ENCODE results near the gene ZNF768.
"Not testable (repeated sequence)": the region's sequence is repeated elsewhere in the genome, so short reads cannot be mapped to it uniquely, and the experiment has no call there.

Gene ZNF768

DNA sequence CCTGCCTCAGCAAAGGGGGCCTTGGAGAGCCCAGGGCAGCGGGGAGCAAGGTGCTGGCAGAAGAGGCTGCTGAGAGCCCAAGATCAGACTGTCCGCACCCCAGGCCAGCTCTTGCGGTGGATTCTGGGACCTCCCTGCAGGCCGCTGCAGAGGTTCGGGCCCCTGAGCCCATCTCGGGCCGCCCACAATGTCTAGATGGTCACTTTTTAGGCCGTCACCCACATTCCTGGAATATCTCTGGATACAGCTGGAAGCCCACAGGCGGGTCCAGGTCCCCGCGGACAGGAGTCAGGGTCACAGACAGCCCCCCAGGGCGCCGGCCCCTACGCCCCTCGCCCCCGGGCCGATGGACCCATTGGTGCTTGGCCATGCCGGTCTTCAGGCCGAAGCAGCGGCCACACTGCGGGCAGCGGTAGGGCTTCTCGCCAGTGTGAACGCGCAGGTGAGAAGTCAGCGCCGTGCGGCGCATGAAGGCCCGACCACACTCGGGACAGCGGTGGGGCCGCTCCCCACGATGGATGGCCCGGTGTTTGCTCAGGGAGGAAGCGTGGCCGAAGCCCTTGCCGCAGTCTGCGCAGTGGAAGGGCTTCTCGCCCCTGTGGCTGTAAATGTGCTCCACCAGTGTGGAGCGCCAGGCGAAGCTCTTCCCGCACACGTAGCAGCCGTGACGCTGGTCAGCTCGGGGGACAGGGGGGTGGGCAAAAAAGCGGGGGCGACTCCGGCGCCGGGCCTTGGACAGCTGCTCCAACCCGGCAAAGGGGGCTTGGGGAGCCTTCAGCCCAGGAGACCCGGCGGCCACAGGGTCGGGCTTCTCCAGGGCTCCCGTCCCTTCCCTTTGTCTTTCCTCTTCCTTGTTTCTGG lies 6.1 kb upstream of the ZNF768 start:
- no peak for DNase-seq

GRCh38 chr16:30530163-30531037 lies 4.0 kb upstream of the ZNF768 start:
- DNase-seq, result no peak

GRCh38 chr16:30528799-30529457 lies 2.6 kb upstream of the ZNF768 start:
- no peak for DNase-seq

DNA sequence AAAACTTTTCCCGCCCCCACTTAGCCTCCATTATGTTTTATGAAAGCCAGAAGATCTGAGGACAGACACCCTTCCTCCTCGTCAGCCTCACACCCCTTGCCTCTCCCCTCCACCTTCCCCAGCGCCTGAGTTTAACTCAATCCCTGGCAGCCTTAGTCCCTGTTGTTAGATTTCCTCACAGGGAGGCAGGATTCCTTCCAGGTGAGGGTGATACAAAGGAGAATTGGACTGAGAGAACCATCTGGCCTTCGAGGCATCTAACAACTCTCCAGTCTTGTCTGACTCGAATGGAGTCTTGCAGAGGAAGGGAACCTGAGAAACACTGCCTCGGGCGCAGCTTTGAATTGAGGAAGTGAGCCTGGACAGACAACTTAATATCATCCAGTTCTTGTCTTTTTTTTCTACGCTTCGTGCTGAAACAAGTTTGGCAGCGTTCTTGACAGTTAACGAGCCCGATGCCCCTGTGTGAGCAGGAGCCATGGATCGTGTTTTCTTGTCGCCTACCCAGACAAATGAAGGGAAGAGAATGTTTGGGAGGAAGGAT lies 1.3 kb upstream of the ZNF768 start:
- no peak for DNase-seq

GRCh38 chr16:30526823-30527634 lies 663 bp upstream of the ZNF768 start:
- DNase-seq, result peak; percentile 99

- no peak for DNase-seq
Observed at GRCh38 chr16:30525844-30526136, 576 bp downstream of the ZNF768 start.

DNA sequence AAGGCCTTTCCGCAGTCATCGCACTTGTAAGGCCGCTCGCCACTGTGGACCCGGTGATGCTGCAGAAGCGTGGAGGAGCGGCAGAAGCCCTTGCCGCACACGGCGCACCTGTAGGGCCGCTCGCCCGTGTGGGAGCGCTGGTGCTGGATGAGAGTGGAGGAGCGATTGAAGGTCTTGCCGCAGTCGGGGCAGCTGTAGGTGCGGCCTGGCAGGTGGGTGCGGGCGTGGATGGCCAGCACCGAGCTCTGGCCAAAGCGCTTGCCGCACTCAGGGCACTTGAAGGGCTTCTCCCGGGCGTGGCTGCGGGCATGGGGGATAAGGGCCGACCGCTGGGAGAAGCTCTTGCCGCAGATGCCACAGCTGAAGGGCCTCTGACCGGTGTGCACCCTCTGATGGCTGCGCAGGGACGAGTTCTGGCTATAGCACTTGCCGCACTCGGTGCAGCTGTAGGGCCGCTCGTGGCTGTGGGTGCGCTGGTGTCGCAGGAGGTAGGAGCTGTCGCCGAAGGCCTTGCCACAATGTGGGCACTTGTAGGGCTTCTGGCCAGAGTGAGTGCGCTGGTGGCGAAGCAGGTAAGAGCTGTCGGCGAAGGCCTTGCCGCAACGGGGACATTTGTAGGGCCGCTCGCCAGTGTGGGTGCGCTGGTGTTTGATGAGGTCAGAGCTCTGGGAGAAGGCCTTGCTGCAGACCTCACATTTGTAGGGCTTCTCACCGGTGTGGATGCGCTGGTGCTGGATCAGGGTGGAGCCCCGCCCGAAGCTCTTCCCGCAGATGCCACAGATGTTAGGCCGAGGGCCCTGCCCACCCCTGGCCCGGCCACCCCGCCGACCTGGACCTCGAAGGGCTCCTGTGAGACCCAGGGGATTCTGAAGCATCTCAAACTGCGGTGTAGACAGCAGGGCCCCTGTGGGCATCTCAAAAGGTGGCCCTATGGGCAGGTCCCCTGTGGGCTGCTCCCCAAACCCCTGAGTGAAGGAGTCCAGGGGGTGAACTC lies 1.5 kb downstream of the ZNF768 start:
- DNase-seq, result no peak

GRCh38 chr16:30523768-30524574 lies 2.4 kb downstream of the ZNF768 start:
- no peak for DNase-seq

DNA sequence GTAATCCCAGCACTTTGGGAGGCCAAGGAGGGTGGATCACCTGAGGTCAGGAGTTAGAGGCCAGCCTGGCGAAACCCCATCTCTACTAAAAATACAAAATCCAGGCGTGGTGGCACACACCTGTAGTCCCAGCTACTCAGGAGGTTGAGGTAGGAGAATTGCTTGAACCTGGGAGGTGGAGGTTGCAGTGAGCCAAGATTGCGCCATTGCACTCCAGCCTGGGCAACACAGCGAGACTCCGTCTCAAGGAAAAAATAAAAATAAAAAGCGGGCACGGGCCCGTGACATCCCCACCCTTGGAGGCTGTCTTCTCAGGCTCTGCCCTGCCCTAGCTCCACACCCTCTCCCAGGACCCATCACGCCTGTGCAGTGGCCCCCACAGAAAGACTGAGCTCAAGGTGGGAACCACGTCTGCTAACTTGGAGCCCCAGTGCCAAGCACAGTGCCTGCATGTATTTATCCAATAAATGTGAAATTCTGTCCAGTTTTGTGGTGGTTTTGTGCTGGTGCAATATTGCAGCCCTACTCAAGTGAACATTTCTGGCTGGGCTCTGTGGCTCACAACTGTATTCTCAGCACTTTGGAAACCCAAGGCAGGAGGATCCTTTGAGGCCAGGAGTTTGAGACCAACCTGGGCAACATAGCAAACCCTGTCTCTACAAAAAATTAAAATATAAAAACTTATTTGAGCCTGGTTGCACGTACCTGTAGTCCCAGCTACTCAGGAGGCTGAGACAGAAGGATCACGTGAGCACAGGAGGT lies 3.5 kb downstream of the ZNF768 start:
- not testable (repeated sequence) for DNase-seq

DNA sequence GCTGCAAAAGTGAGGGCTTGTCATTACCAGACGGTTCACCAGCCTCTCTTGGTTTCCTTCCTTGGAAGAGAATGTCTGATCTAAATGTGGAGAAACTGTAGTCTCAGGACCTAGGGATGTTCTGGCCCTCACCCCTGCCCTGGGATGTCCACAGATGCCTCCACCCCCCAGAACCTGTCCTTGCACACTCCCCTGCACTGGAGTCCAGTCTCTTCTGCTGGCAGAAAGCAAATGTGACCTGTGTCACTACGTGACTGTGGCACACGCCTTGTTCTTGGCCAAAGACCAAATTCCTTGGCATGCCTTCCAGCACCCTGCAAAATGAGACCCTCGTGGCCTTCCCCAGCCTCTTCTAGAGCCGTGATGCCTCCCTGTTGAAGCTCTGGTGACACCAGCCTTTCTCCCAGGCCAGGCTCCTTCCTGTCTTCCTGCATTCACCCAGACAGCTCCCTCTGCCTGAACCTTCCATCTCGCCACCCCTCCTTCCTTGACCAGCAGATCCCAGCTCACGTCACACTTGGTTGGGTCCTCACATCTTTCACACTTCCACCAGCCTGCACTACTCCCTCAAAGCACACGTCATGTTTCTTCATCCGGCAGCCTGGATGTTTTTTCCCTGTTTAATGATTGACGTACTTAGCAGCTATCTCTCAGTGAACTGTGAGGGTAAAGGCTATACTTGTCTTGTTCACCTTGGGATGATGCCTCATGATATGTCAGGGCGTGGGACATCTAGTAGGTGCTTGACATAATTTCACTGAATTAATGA lies 4.3 kb downstream of the ZNF768 start:
- DNase-seq, result no peak

GRCh38 chr16:30521476-30521872 lies 4.9 kb downstream of the ZNF768 start:
- DNase-seq, result no peak

GRCh38 chr16:30519120-30520049 lies 7.0 kb downstream of the ZNF768 start:
- DNase-seq, result no peak

- no peak for DNase-seq
Observed at GRCh38 chr16:30518552-30518951, 7.8 kb downstream of the ZNF768 start.

- DNase-seq, result no peak
Observed at GRCh38 chr16:30515275-30515674, 11.1 kb downstream of the ZNF768 start.

DNA sequence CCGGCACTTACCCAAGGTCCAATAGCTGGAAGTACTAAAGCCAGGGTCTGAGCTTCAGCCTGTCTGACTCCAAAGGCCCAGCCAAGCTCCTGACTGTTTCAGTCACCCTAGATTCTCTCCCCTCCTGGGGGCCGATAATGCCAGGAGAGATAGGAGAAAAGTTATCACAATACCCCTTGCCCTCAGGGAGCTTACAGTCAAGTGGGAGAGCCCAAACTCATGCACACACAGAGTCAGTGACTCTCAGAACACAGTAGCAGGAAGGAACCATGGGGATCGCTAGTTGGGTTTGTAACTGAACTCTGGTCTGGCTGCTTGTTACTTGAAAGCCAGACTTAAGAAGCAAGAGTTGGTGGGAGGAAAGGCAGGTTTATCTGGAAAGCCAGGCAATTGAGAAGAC lies 14.9 kb downstream of the ZNF768 start:
- no peak for DNase-seq

GRCh38 chr16:30510376-30510938 lies 15.9 kb downstream of the ZNF768 start:
- no peak for DNase-seq

All from stimulated activated CD4-positive, alpha-beta T cell treated with anti-CD3 and anti-CD28 coated beads, Interleukin-15, amount 100 ng/mL, for 24 hours (primary cell).